Peyer's patch (tissue), 4 donors: ENCODE data around the gene PTPN6.

Experiments
- POLR2A ChIP-seq, 2 donors: fragments of 450-650 bp; IDR thresholded peaks; one replicate each; pipeline ENCODE4 v1.5.1; 2017; ENCODE audit warnings: antibody characterized with exemption in 2 of 2, mild to moderate bottlenecking in 2 of 2, moderate library complexity in 2 of 2
- TF ChIP-seq, protein P1 (sequence below), 6 experiments: fragments of 450-650 bp in 4 of 6; fragments of 200-600 bp in 2 of 6; sonication (generic) in 1 of 6; IDR thresholded peaks; one replicate each; pipeline ENCODE4 v1.5.1; 2017 to 2019; ENCODE audit warnings: antibody characterized with exemption in 6 of 6, mild to moderate bottlenecking in 3 of 6, moderate library complexity in 1 of 6

DNA sequence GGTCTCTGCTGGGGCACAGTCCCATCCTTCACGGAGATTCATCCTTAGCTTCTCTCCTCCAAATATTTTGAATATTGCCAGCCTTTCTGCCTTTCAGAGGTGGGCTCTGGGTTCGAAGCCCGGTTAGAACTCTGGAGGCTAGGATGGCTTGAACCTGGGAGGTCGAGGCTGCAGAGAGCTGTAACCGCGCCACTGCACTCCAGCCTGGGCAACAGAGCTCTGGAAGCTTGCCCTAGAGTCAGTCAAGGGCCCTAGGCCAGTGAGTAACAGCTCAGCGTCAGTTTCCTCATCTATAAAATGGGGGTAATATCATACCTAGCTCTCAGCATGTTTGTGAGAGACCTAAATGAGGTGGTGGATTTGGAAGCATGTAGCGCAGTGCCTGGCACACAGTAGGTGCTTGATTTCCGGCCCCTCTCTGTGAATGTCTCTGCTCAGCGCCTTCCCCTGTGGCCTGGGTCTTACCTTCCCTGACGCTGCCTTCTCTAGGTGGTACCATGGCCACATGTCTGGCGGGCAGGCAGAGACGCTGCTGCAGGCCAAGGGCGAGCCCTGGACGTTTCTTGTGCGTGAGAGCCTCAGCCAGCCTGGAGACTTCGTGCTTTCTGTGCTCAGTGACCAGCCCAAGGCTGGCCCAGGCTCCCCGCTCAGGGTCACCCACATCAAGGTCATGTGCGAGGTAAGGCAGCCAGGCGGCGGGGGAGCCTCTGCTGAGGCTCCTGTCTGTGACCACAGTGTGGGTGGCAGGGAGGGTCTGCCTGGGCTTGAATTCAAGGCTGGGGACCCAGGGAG, 3.4 kb downstream of the PTPN6 start:
- TF ChIP-seq, protein P1, sequence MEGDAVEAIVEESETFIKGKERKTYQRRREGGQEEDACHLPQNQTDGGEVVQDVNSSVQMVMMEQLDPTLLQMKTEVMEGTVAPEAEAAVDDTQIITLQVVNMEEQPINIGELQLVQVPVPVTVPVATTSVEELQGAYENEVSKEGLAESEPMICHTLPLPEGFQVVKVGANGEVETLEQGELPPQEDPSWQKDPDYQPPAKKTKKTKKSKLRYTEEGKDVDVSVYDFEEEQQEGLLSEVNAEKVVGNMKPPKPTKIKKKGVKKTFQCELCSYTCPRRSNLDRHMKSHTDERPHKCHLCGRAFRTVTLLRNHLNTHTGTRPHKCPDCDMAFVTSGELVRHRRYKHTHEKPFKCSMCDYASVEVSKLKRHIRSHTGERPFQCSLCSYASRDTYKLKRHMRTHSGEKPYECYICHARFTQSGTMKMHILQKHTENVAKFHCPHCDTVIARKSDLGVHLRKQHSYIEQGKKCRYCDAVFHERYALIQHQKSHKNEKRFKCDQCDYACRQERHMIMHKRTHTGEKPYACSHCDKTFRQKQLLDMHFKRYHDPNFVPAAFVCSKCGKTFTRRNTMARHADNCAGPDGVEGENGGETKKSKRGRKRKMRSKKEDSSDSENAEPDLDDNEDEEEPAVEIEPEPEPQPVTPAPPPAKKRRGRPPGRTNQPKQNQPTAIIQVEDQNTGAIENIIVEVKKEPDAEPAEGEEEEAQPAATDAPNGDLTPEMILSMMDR (IDR thresholded peaks at IDR 0.05): no peak
- no peak for TF ChIP-seq POLR2A (IDR thresholded peaks at IDR 0.05)
